OCI-LY1 (cell line): Measurements from ENCODE around the gene ATP8B1.

Source experiments
- CTCF ChIP-seq: fragments of 200-600 bp; sonication (generic), shearing (Covaris generic); IDR thresholded peaks from 2 replicates; pipeline ENCODE4 v1.5.1; 2017; ENCODE audit warnings: mild to moderate bottlenecking, antibody characterized with exemption, low read length, moderate library complexity, mixed read lengths
- EZH2 ChIP-seq: fragments of 200-600 bp; sonication (generic), shearing (Covaris generic); IDR thresholded peaks from 2 replicates; pipeline ENCODE4 v1.8.0; 2017; ENCODE audit warnings: borderline replicate concordance, mixed run types, mild to moderate bottlenecking, antibody characterized with exemption, low read length, moderate library complexity, mixed read lengths

GRCh38 chr18:57687970-57688369 lies 115.1 kb downstream of the ATP8B1 start:
- TF ChIP-seq CTCF (no peak), EZH2 (no peak)
